Neural cell (in vitro differentiated cells): ENCODE results near the gene HOXB6.

Source experiments
- EZH2 ChIP-seq: fragments of 200-600, 300-800 bp; shearing (Covaris generic), sonication (generic); IDR thresholded peaks from 2 replicates; pipeline ENCODE4 v1.6.1; 2014; ENCODE audit warnings: antibody characterized with exemption, low read length, borderline replicate concordance, mild to moderate bottlenecking; ENCODE audit not compliant: insufficient read depth, poor library complexity, severe bottlenecking
- SMC3 ChIP-seq: fragments of 450-650 bp; conservative IDR thresholded peaks from 2 replicates; pipeline ENCODE4 v1.6.1; 2014; ENCODE audit warnings: antibody characterized with exemption, mild to moderate bottlenecking, moderate library complexity; ENCODE audit not compliant: poor library complexity
- TAF1 ChIP-seq: IDR thresholded peaks from 2 replicates; pipeline ENCODE4 v1.6.1; 2012; ENCODE audit warnings: low read depth

DNA sequence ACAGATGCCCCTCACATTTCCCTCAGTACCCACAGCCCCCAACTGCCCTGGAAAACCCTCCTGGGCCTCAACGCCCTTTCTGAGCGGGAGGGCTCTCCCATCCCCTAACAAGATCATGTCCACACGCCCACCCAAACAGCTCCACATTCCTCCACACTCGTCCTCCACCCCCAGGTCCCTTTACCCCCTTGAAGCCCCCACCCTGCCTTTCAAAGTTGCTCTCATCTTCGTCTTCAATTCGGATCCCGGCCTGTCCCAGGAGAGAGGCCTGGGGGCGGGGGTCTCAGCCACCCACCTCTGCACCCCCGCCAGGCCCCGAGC, 41.0 kb downstream of the HOXB6 start:
- no peak for TF ChIP-seq TAF1
- TF ChIP-seq SMC3: no peak
- TF ChIP-seq EZH2: no peak
